ENCODE results near the gene ZMYND12.

The ZMYND12 gene

DNA sequence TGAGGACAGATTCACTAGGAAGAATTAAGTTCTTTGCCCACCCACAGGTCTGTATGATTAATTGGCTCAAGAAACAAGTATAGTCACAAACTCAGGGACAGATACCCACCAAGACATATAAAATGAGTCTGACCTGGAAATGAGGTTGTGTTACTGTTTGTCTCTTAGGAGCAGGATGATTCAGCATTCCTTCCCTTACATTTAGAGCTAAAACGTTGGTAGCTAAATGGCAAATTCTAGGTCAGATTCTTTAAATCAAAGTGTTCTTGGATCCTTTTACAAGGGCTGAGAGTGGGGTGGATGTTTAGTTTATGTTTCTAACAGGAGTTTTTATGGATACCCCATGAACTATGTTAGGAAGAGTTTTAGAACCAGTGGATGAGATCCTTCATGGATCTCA, 70.5 kb downstream of the ZMYND12 start:
- in situ Hi-C loops (cut with HindIII; ENCODE audit: low sequenced_read_pairs): no loop called here
- TF ChIP-seq, protein P1, sequence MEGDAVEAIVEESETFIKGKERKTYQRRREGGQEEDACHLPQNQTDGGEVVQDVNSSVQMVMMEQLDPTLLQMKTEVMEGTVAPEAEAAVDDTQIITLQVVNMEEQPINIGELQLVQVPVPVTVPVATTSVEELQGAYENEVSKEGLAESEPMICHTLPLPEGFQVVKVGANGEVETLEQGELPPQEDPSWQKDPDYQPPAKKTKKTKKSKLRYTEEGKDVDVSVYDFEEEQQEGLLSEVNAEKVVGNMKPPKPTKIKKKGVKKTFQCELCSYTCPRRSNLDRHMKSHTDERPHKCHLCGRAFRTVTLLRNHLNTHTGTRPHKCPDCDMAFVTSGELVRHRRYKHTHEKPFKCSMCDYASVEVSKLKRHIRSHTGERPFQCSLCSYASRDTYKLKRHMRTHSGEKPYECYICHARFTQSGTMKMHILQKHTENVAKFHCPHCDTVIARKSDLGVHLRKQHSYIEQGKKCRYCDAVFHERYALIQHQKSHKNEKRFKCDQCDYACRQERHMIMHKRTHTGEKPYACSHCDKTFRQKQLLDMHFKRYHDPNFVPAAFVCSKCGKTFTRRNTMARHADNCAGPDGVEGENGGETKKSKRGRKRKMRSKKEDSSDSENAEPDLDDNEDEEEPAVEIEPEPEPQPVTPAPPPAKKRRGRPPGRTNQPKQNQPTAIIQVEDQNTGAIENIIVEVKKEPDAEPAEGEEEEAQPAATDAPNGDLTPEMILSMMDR (IDR thresholded peaks at IDR 0.05; ENCODE audit: low read depth, low read length): no peak
- peak; percentile 15 for DNase-seq (ENCODE audit: low read depth, low spot score)
- H3K4me3 ChIP-seq (ENCODE audit: low read depth, low read length): no peak overlapping the region

DNA sequence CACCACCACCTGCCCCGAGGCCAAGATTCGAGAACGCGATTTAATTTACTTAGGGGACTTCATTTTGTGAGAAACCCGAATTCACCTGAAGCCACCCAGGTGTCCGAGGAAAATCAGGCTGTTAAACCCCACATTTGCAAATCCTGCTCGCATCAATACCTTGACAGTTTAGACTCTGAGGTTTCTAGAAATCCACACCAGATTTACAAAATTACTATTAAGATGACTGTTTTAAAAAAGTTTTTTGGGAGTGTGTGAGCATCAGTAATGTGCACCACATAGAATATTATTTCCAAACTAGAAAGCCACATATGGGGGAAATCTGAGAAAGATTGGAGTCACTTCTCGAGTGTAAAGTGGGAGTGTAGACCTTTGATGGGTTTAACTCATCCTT, 74.5 kb downstream of the ZMYND12 start:
- DNase-seq (ENCODE audit: low read depth, low spot score): no peak
- TF ChIP-seq, protein P1 (IDR thresholded peaks at IDR 0.05; ENCODE audit: low read depth, low read length): no peak
- in situ Hi-C loops (cut with HindIII; ENCODE audit: low sequenced_read_pairs): no loop called here
- no peak overlapping the region for H3K4me3 ChIP-seq (ENCODE audit: low read depth, low read length)

DNA sequence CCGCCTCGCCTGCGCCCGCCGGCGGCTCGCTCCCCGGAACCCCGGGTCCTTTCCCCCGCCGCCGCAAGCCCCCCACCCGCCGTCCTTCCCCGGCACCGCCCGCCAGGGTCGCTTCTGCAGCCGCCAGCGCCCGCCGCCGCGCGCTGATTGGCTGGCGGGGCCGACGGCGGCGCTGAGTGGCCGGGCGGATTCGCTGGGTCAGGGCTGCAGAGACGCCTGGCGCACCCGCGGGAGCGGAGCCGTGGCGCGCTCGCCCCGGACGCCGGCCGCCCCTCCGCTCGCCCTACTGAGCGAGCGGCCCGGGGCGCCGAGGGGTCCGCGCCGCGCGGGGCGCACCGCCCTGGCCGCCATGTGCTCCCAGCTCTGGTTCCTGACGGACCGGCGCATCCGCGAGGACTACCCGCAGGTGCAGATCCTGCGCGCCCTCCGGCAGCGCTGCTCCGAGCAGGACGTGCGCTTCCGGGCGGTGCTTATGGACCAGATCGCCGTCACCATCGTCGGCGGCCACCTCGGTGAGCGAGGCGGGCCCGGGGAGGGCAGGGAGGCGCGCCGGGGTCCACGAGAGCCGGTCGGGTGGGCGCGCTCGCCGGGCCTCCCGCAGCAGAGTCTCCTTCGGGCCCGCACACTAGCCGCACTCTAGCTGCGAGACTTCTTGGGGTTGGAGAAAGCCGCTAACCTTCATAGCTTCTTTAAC, 75.1 kb downstream of the ZMYND12 start, which contains the start of gene RIMKLA:
Gene RIMKLA, plus strand, starts transcription at position 207 of the 694 bp plus-strand sequence. Its CDS starts 143 bp downstream, at position 350.
- no peak within 1 kb of the TSS for H3K4me3 ChIP-seq (ENCODE audit: low read depth, low read length)
- TF ChIP-seq, protein P1 (IDR thresholded peaks at IDR 0.05; ENCODE audit: low read depth, low read length): no peak
- in situ Hi-C loops (cut with HindIII; ENCODE audit: low sequenced_read_pairs): no loop called here
- no peak for DNase-seq (ENCODE audit: low read depth, low spot score)

All from astrocyte of the spinal cord (primary cell).